ENCODE results near the gene TAPBPL.
"Not testable (repeated sequence)": the region's sequence is repeated elsewhere in the genome, so short reads cannot be mapped to it uniquely, and the experiment has no call there.

TAPBPL gene

GRCh38 chr12:6465467-6466183 is 13.8 kb downstream of the TAPBPL start:
- DNase-seq (ENCODE audit: extremely low read depth, low read depth) = peak; percentile 47
- TF ChIP-seq, protein P1, sequence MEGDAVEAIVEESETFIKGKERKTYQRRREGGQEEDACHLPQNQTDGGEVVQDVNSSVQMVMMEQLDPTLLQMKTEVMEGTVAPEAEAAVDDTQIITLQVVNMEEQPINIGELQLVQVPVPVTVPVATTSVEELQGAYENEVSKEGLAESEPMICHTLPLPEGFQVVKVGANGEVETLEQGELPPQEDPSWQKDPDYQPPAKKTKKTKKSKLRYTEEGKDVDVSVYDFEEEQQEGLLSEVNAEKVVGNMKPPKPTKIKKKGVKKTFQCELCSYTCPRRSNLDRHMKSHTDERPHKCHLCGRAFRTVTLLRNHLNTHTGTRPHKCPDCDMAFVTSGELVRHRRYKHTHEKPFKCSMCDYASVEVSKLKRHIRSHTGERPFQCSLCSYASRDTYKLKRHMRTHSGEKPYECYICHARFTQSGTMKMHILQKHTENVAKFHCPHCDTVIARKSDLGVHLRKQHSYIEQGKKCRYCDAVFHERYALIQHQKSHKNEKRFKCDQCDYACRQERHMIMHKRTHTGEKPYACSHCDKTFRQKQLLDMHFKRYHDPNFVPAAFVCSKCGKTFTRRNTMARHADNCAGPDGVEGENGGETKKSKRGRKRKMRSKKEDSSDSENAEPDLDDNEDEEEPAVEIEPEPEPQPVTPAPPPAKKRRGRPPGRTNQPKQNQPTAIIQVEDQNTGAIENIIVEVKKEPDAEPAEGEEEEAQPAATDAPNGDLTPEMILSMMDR (IDR thresholded peaks at IDR 0.05; ENCODE audit: low read depth, low read length) = peak; percentile 96

DNA sequence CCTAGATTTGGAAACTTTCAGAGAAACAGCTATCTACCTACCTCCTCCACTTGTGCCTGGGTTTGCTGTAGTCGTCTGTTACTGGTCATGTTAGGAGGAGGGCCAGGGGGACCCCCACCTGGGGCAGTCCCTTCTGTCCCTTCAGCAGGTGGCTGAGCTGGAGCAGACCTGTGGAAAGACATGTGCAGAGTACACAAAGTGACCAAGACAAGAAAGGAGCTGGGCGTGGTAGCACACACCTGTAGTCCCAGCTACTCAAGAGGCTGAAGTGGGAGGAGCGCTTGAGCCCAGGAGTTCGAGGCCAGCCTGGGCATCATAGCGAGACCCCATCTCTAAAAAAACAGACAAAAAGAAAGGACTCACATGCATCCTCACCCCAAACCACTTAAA is 14.3 kb downstream of the TAPBPL start:
- DNase-seq (ENCODE audit: extremely low read depth, low read depth) = no peak
- TF ChIP-seq, protein P1 (IDR thresholded peaks at IDR 0.05; ENCODE audit: low read depth, low read length) = no peak

- not testable (repeated sequence) for DNase-seq (ENCODE audit: extremely low read depth, low read depth)
These were observed 14.9 kb downstream of the TAPBPL start for GRCh38 chr12:6466751-6467150.

GRCh38 chr12:6467571-6468282 is 15.9 kb downstream of the TAPBPL start:
- not testable (repeated sequence) for DNase-seq (ENCODE audit: extremely low read depth, low read depth)

DNA sequence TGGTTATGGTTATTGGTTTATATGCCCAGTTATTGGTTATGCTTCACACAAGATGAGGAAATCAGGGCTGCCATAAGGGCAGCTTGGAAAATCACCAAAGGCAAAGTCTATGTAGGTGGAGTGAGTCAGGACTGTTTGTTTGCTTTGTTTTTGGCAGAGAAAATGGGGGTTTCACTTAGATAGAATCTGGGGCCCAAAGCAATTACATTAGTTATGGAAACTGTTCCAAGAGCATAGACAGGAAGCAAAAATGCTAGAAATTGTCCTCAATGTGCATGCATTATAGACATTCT is 16.4 kb downstream of the TAPBPL start:
- DNase-seq (ENCODE audit: extremely low read depth, low read depth) = no peak

GRCh38 chr12:6469092-6469491 is 17.2 kb downstream of the TAPBPL start:
- no peak for DNase-seq (ENCODE audit: extremely low read depth, low read depth)
- TF ChIP-seq, protein P1 (IDR thresholded peaks at IDR 0.05; ENCODE audit: low read depth, low read length) = no peak

More for the DNA sequence above, 16.4 kb downstream of the TAPBPL start:
- TF ChIP-seq, protein P1 (IDR thresholded peaks at IDR 0.05; ENCODE audit: low read depth, low read length) = no peak

- TF ChIP-seq, protein P1 (IDR thresholded peaks at IDR 0.05; ENCODE audit: low read depth, low read length) = no peak
- DNase-seq (ENCODE audit: extremely low read depth, low read depth) = no peak
These were observed 17.9 kb downstream of the TAPBPL start for GRCh38 chr12:6469609-6470374.

Measured in AG09319 (cell line).